ENCODE data around the gene SWAP70.

The SWAP70 gene

GRCh38 chr11:9653871-9654270, 10.0 kb upstream of the SWAP70 start:
- WGBS (ENCODE audit: extremely low coverage, insufficient coverage, insufficient read length): no CpG with 5 or more reads among the region's 2 CpGs
- Histone ChIP-seq H3K4me2 (ENCODE audit: low read length) (no peak overlapping the region), H3K27me3 (ENCODE audit: insufficient read depth, low read length) (no peaks in the 10 kb centered on the region), H3K79me2 (ENCODE audit: control insufficient read depth, insufficient read depth, low read length, poor library complexity) (no peaks in the 10 kb centered on the region), H4K91ac (ENCODE audit: low read depth, low read length) (peak overlapping the region; percentile 23), H3K9ac (ENCODE audit: low read length) (no peak overlapping the region), H3K14ac (ENCODE audit: low read length) (peak overlapping the region; percentile 39), H3K27ac (ENCODE audit: low read depth, low read length) (peak overlapping the region; percentile 42), H3K9me3 (ENCODE audit: insufficient read depth, low read depth, low read length) (no peaks in the 10 kb centered on the region), H3K23ac (ENCODE audit: low read length) (no peak overlapping the region), H2BK5ac (ENCODE audit: low read depth, low read length, poor library complexity) (peak overlapping the region; percentile 42), H2BK12ac (ENCODE audit: low read length) (peak overlapping the region; percentile 37), H2AK5ac (ENCODE audit: low read length) (no peak overlapping the region), H2AFZ (ENCODE audit: insufficient read depth, low read length, poor library complexity) (no peak overlapping the region), H3K79me1 (ENCODE audit: low read length) (peaks cover 4% of the 10 kb centered on the region), H3K4me3 (ENCODE audit: low read depth, low read length) (no peak overlapping the region), H3K18ac (ENCODE audit: low read length) (no peak overlapping the region), H4K8ac (ENCODE audit: low read depth, low read length) (peak overlapping the region; percentile 3), H3K4ac (ENCODE audit: low read depth, low read length) (no peak overlapping the region), H3K4me1 (ENCODE audit: control insufficient read depth in 1 of 2, insufficient read depth in 2 of 2, low read length in 2 of 2) (peaks cover 12 to 20% of the 10 kb centered on the region in 2 experiments), H3K36me3 (ENCODE audit: control insufficient read depth in 1 of 2, insufficient read depth in 2 of 2, low read length in 2 of 2) (no peaks in the 10 kb centered on the region), H4K12ac (ENCODE audit: low read depth, low read length) (no peak overlapping the region), H2BK120ac (ENCODE audit: insufficient read depth, low read length, poor library complexity) (peak overlapping the region; percentile 35)
- DNase-seq: peak in 1 of 2 donors; percentile 92

- Histone ChIP-seq H3K4me2 (ENCODE audit: low read length) (no peak overlapping the region), H3K36me3 (ENCODE audit: control insufficient read depth in 1 of 2, insufficient read depth in 2 of 2, low read length in 2 of 2) (no peaks in the 10 kb centered on the region), H3K9me3 (ENCODE audit: insufficient read depth, low read depth, low read length) (no peaks in the 10 kb centered on the region), H2BK120ac (ENCODE audit: insufficient read depth, low read length, poor library complexity) (no peak overlapping the region), H3K14ac (ENCODE audit: low read length) (no peak overlapping the region), H3K9ac (ENCODE audit: low read length) (no peak overlapping the region), H4K12ac (ENCODE audit: low read depth, low read length) (no peak overlapping the region), H2AK5ac (ENCODE audit: low read length) (no peak overlapping the region), H4K8ac (ENCODE audit: low read depth, low read length) (no peak overlapping the region), H3K27ac (ENCODE audit: low read depth, low read length) (no peak overlapping the region), H3K4ac (ENCODE audit: low read depth, low read length) (no peak overlapping the region), H3K4me1 (ENCODE audit: control insufficient read depth in 1 of 2, insufficient read depth in 2 of 2, low read length in 2 of 2) (peaks cover 12 to 17% of the 10 kb centered on the region in 2 experiments), H4K91ac (ENCODE audit: low read depth, low read length) (no peak overlapping the region), H2AFZ (ENCODE audit: insufficient read depth, low read length, poor library complexity) (no peak overlapping the region), H3K27me3 (ENCODE audit: insufficient read depth, low read length) (no peaks in the 10 kb centered on the region), H3K79me2 (ENCODE audit: control insufficient read depth, insufficient read depth, low read length, poor library complexity) (no peaks in the 10 kb centered on the region), H2BK12ac (ENCODE audit: low read length) (no peak overlapping the region), H2BK5ac (ENCODE audit: low read depth, low read length, poor library complexity) (no peak overlapping the region), H3K4me3 (ENCODE audit: low read depth, low read length) (no peak overlapping the region), H3K23ac (ENCODE audit: low read length) (no peak overlapping the region), H3K18ac (ENCODE audit: low read length) (no peak overlapping the region), H3K79me1 (ENCODE audit: low read length) (peaks cover 4% of the 10 kb centered on the region)
- peak in 1 of 2 donors; percentile 14 for DNase-seq
Measured at GRCh38 chr11:9656864-9657263, 7.0 kb upstream of the SWAP70 start.

- Histone ChIP-seq H3K79me2 (ENCODE audit: control insufficient read depth, insufficient read depth, low read length, poor library complexity) (no peaks in the 10 kb centered on the region), H3K4ac (ENCODE audit: low read depth, low read length) (no peak overlapping the region), H3K36me3 (ENCODE audit: control insufficient read depth in 1 of 2, insufficient read depth in 2 of 2, low read length in 2 of 2) (no peaks in the 10 kb centered on the region), H2AFZ (ENCODE audit: insufficient read depth, low read length, poor library complexity) (no peak overlapping the region), H3K23ac (ENCODE audit: low read length) (no peak overlapping the region), H2BK120ac (ENCODE audit: insufficient read depth, low read length, poor library complexity) (no peak overlapping the region), H3K18ac (ENCODE audit: low read length) (no peak overlapping the region), H3K27me3 (ENCODE audit: insufficient read depth, low read length) (no peaks in the 10 kb centered on the region), H3K27ac (ENCODE audit: low read depth, low read length) (no peak overlapping the region), H2BK12ac (ENCODE audit: low read length) (no peak overlapping the region), H3K4me2 (ENCODE audit: low read length) (no peak overlapping the region), H2BK5ac (ENCODE audit: low read depth, low read length, poor library complexity) (no peak overlapping the region), H4K12ac (ENCODE audit: low read depth, low read length) (no peak overlapping the region), H3K9ac (ENCODE audit: low read length) (no peak overlapping the region), H3K9me3 (ENCODE audit: insufficient read depth, low read depth, low read length) (no peaks in the 10 kb centered on the region), H2AK5ac (ENCODE audit: low read length) (peak overlapping the region; percentile 45), H3K14ac (ENCODE audit: low read length) (no peak overlapping the region), H3K79me1 (ENCODE audit: low read length) (peaks cover 4% of the 10 kb centered on the region), H4K8ac (ENCODE audit: low read depth, low read length) (no peak overlapping the region), H3K4me3 (ENCODE audit: low read depth, low read length) (no peak overlapping the region), H4K91ac (ENCODE audit: low read depth, low read length) (no peak overlapping the region), H3K4me1 (ENCODE audit: control insufficient read depth in 1 of 2, insufficient read depth in 2 of 2, low read length in 2 of 2) (peaks cover 8 to 10% of the 10 kb centered on the region in 2 experiments)
- WGBS (ENCODE audit: extremely low coverage, insufficient coverage, insufficient read length): no CpG with 5 or more reads among the region's 6 CpGs
- DNase-seq: no peak
Measured at GRCh38 chr11:9657531-9657930, 6.3 kb upstream of the SWAP70 start.

GRCh38 chr11:9660886-9661285, 3.0 kb upstream of the SWAP70 start:
- Histone ChIP-seq H3K4me3 (ENCODE audit: low read depth, low read length) (no peak overlapping the region), H3K79me2 (ENCODE audit: control insufficient read depth, insufficient read depth, low read length, poor library complexity) (peaks cover 11% of the 10 kb centered on the region), H3K14ac (ENCODE audit: low read length) (no peak overlapping the region), H3K23ac (ENCODE audit: low read length) (no peak overlapping the region), H2AK5ac (ENCODE audit: low read length) (no peak overlapping the region), H4K12ac (ENCODE audit: low read depth, low read length) (no peak overlapping the region), H3K27ac (ENCODE audit: low read depth, low read length) (no peak overlapping the region), H3K79me1 (ENCODE audit: low read length) (peaks cover 14% of the 10 kb centered on the region), H3K4me1 (ENCODE audit: control insufficient read depth in 1 of 2, insufficient read depth in 2 of 2, low read length in 2 of 2) (peaks cover 2 to 4% of the 10 kb centered on the region in 2 experiments), H3K9me3 (ENCODE audit: insufficient read depth, low read depth, low read length) (no peaks in the 10 kb centered on the region), H2BK120ac (ENCODE audit: insufficient read depth, low read length, poor library complexity) (no peak overlapping the region), H2BK5ac (ENCODE audit: low read depth, low read length, poor library complexity) (no peak overlapping the region), H2AFZ (ENCODE audit: insufficient read depth, low read length, poor library complexity) (no peak overlapping the region), H3K36me3 (ENCODE audit: control insufficient read depth in 1 of 2, insufficient read depth in 2 of 2, low read length in 2 of 2) (peaks cover 0 to under 1% of the 10 kb centered on the region in 2 experiments), H2BK12ac (ENCODE audit: low read length) (no peak overlapping the region), H3K18ac (ENCODE audit: low read length) (no peak overlapping the region), H3K4me2 (ENCODE audit: low read length) (no peak overlapping the region), H4K8ac (ENCODE audit: low read depth, low read length) (no peak overlapping the region), H3K4ac (ENCODE audit: low read depth, low read length) (no peak overlapping the region), H4K91ac (ENCODE audit: low read depth, low read length) (no peak overlapping the region), H3K27me3 (ENCODE audit: insufficient read depth, low read length) (no peaks in the 10 kb centered on the region), H3K9ac (ENCODE audit: low read length) (no peak overlapping the region)
- WGBS (ENCODE audit: extremely low coverage, insufficient coverage, insufficient read length): no CpG with 5 or more reads among the region's 3 CpGs
- DNase-seq: peak in 1 of 2 donors; percentile 23
